ENCODE data around the gene VEGFB. TPM values are rescaled to one million over a fixed set of nuclear protein-coding genes. Genes with fewer than 3 reads are reported as not detected.

VEGFB gene
- total RNA-seq, 1 experiment from 2014 or later: 47.5 TPM

DNA sequence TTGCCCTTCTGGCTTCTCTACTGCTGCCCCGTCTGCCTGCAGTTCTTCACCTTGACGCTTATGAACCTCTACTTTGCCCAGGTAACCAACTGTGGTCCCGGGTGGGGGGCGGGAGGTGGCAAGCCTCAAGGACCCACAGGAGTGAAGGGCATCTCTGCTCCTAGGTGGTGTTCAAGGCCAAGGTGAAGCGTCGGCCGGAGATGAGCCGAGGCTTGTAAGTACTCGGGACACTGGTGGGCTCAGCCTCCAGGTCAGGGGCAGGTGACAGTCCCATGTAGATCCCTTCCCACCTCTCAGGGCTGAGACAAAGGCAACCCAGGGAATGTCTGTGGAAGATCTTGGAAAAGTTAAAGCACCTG lies 52.4 kb downstream of the VEGFB start:
- DNase-seq (ENCODE audit: low read depth, low spot score) (no peak), ATAC-seq (no peak)
- Histone ChIP-seq H3K9ac (ENCODE audit: low read length) (no peak overlapping the region), H3K9me3 (ENCODE audit: control insufficient read depth in 1 of 2, insufficient read depth in 1 of 2, low read depth in 1 of 2, low read length in 2 of 2) (no peaks in the 10 kb centered on the region), H3K4me3 (replicated peaks in 1 of 2; ENCODE audit: low read depth in 1 of 2, low read length in 2 of 2) (no peak overlapping the region), H3K27ac (ENCODE audit: low read depth, low read length) (no peak overlapping the region; the same call in 1 of the 2 replicates), H3K4me2 (ENCODE audit: low read length) (peak overlapping the region; percentile 96), H3K9me2 (ENCODE audit: insufficient read depth) (no peaks in the 10 kb centered on the region), H3K79me2 (ENCODE audit: insufficient read depth, low read length) (no peaks in the 10 kb centered on the region), H2AFZ (ENCODE audit: low read depth, low read length, poor library complexity, severe bottlenecking) (no peak overlapping the region), H3K36me3 (ENCODE audit: control insufficient read depth in 1 of 2, insufficient read depth in 2 of 2, low read length in 2 of 2) (no peaks in the 10 kb centered on the region; a peak in 1 of 4 replicates), H4K20me1 (ENCODE audit: insufficient read depth) (no peaks in the 10 kb centered on the region), H3K27me3 (ENCODE audit: insufficient read depth, low read length) (no peaks in the 10 kb centered on the region), H3K4me1 (ENCODE audit: control insufficient read depth in 1 of 2, insufficient read depth in 2 of 2, low read length in 2 of 2) (peaks cover 14 to 27% of the 10 kb centered on the region in 2 experiments)
- POLR2A ChIA-PET: no interaction called here
- TF ChIP-seq, protein P1, sequence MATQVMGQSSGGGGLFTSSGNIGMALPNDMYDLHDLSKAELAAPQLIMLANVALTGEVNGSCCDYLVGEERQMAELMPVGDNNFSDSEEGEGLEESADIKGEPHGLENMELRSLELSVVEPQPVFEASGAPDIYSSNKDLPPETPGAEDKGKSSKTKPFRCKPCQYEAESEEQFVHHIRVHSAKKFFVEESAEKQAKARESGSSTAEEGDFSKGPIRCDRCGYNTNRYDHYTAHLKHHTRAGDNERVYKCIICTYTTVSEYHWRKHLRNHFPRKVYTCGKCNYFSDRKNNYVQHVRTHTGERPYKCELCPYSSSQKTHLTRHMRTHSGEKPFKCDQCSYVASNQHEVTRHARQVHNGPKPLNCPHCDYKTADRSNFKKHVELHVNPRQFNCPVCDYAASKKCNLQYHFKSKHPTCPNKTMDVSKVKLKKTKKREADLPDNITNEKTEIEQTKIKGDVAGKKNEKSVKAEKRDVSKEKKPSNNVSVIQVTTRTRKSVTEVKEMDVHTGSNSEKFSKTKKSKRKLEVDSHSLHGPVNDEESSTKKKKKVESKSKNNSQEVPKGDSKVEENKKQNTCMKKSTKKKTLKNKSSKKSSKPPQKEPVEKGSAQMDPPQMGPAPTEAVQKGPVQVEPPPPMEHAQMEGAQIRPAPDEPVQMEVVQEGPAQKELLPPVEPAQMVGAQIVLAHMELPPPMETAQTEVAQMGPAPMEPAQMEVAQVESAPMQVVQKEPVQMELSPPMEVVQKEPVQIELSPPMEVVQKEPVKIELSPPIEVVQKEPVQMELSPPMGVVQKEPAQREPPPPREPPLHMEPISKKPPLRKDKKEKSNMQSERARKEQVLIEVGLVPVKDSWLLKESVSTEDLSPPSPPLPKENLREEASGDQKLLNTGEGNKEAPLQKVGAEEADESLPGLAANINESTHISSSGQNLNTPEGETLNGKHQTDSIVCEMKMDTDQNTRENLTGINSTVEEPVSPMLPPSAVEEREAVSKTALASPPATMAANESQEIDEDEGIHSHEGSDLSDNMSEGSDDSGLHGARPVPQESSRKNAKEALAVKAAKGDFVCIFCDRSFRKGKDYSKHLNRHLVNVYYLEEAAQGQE (IDR thresholded peaks at IDR 0.05; ENCODE audit: low read depth): no peak
- TF ChIP-seq, protein P2, sequence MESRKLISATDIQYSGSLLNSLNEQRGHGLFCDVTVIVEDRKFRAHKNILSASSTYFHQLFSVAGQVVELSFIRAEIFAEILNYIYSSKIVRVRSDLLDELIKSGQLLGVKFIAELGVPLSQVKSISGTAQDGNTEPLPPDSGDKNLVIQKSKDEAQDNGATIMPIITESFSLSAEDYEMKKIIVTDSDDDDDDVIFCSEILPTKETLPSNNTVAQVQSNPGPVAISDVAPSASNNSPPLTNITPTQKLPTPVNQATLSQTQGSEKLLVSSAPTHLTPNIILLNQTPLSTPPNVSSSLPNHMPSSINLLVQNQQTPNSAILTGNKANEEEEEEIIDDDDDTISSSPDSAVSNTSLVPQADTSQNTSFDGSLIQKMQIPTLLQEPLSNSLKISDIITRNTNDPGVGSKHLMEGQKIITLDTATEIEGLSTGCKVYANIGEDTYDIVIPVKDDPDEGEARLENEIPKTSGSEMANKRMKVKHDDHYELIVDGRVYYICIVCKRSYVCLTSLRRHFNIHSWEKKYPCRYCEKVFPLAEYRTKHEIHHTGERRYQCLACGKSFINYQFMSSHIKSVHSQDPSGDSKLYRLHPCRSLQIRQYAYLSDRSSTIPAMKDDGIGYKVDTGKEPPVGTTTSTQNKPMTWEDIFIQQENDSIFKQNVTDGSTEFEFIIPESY (IDR thresholded peaks at IDR 0.05; ENCODE audit: extremely low read depth, insufficient replicate concordance, low read length): no peak
- TF ChIP-seq, protein P3, sequence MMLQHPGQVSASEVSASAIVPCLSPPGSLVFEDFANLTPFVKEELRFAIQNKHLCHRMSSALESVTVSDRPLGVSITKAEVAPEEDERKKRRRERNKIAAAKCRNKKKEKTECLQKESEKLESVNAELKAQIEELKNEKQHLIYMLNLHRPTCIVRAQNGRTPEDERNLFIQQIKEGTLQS (IDR thresholded peaks at IDR 0.05): no peak
- TF ChIP-seq POLR2AphosphoS5 (IDR thresholded peaks at IDR 0.05; ENCODE audit: low read depth, low read length): no peak
- TF ChIP-seq ZFX (IDR thresholded peaks at IDR 0.05): no peak
- no peak for TF ChIP-seq ELF1 (IDR thresholded peaks at IDR 0.05; ENCODE audit: borderline replicate concordance, low read depth)
- no peak for TF ChIP-seq JUND (IDR thresholded peaks at IDR 0.05)
- TF ChIP-seq TCF7L2 (IDR thresholded peaks at IDR 0.05; ENCODE audit: borderline replicate concordance, extremely low read depth, insufficient read depth, insufficient read length): no peak
- TF ChIP-seq SP1 (IDR thresholded peaks at IDR 0.05; ENCODE audit: low read depth): no peak
- TF ChIP-seq POLR2A (IDR thresholded peaks at IDR 0.05; ENCODE audit: borderline replicate concordance, extremely low read depth, insufficient read depth, insufficient read length): no peak
- no peak for TF ChIP-seq CEBPB (IDR thresholded peaks at IDR 0.05; ENCODE audit: low read depth)
- no peak for TF ChIP-seq RAD21 (IDR thresholded peaks at IDR 0.05; ENCODE audit: low read depth)
- TF ChIP-seq, protein P4, sequence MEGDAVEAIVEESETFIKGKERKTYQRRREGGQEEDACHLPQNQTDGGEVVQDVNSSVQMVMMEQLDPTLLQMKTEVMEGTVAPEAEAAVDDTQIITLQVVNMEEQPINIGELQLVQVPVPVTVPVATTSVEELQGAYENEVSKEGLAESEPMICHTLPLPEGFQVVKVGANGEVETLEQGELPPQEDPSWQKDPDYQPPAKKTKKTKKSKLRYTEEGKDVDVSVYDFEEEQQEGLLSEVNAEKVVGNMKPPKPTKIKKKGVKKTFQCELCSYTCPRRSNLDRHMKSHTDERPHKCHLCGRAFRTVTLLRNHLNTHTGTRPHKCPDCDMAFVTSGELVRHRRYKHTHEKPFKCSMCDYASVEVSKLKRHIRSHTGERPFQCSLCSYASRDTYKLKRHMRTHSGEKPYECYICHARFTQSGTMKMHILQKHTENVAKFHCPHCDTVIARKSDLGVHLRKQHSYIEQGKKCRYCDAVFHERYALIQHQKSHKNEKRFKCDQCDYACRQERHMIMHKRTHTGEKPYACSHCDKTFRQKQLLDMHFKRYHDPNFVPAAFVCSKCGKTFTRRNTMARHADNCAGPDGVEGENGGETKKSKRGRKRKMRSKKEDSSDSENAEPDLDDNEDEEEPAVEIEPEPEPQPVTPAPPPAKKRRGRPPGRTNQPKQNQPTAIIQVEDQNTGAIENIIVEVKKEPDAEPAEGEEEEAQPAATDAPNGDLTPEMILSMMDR (IDR thresholded peaks at IDR 0.05 in 2 of 3, conservative IDR thresholded peaks at IDR 0.05 in 1 of 3; ENCODE audit: borderline replicate concordance in 1 of 3, insufficient read depth in 1 of 3, low read depth in 2 of 3, low read length in 2 of 3): no peak
- no peak for TF ChIP-seq EZH2phosphoT487 (IDR thresholded peaks at IDR 0.05; ENCODE audit: borderline replicate concordance)
- TF ChIP-seq EZH2 (IDR thresholded peaks at IDR 0.05): no peak
- no peak for TF ChIP-seq ZNF274 (IDR thresholded peaks at IDR 0.05; ENCODE audit: low read depth, low read length)
- TF ChIP-seq YY1 (IDR thresholded peaks at IDR 0.05; ENCODE audit: extremely low read depth, insufficient replicate concordance, low read depth, low read length): no peak
- intact Hi-C loops (cut with micrococcal nuclease): no loop called here
- BruUV-seq (replicated peaks): no TSS peak
- RAD21 ChIA-PET (ENCODE audit: low non-redundant PET in 1 of 2, low total read pairs in 2 of 2, uncharacterized antibody in 2 of 2, unreplicated experiment in 2 of 2): no interaction called here
- CTCF ChIA-PET: interaction anchor here (1.2 to 4.3 kb wide), 3 partner anchors 14 to 82 kb away, joined by 4 to 22 read pairs (median 4); partner anchors contain the start of gene ESRRA
